GM12892 (cell line): ENCODE measurements around the gene NNMT.

Source experiments
- POLR2A ChIP-seq: IDR thresholded peaks from 2 replicates; pipeline ENCODE4 v1.6.1; 2011; ENCODE audit warnings: low read depth, low read length, control low read depth
- TAF1 ChIP-seq: IDR thresholded peaks from 2 replicates; pipeline ENCODE4 v1.6.1; 2011; ENCODE audit warnings: low read depth, mild to moderate bottlenecking, control low read depth, low read length, borderline replicate concordance

DNA sequence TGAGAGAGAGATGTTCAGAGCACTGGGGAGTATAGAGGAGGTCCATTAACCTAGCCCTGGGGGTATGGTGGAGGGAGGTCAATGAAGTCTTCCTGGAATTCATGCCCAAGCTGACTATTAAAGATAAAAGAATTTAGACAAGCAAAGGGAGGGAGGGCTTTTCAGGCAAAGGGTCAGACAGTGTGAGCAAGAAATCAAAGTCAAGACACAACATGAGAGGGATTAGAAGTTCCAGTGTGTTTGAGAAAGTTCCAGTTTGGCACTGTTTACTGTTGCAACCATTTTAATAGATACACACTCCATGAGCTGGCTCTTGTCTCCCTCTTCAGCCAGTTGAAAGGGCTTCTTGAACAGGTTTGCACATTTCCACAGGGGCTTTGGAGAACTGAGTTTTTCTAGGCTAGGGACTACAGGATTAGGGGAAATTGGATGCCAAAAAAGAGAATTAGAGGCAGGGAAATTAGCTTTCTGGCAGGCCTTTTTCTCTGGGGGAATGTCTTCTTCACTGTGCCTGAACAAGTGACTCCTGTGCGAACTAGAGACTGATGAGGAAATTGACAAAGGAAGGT is 14.7 kb upstream of the NNMT start:
- TF ChIP-seq POLR2A (no peak), TAF1 (no peak)
